ENCODE data around the gene UTP20.

- TF ChIP-seq CTCF (IDR thresholded peaks at IDR 0.05), result no peak
- no peak for TF ChIP-seq POLR2A (IDR thresholded peaks at IDR 0.05; ENCODE audit: low read length)
These were observed 127.1 kb downstream of the UTP20 start for GRCh38 chr12:101407049-101407435.
